ENCODE measurements around the gene MAP3K4. TPM values are rescaled to one million over a fixed set of nuclear protein-coding genes. Genes with fewer than 3 reads are reported as not detected.
"Not testable (repeated sequence)": the region's sequence is repeated elsewhere in the genome, so short reads cannot be mapped to it uniquely, and the experiment has no call there.

Gene MAP3K4
- total RNA-seq, 1 donor, result 31.5 TPM

GRCh38 chr6:160973311-160974250, 18.0 kb upstream of the MAP3K4 start:
- H3K4me3 ChIP-seq (ENCODE audit: low read depth, low read length), result no peak overlapping the region
- TF ChIP-seq, protein P1, sequence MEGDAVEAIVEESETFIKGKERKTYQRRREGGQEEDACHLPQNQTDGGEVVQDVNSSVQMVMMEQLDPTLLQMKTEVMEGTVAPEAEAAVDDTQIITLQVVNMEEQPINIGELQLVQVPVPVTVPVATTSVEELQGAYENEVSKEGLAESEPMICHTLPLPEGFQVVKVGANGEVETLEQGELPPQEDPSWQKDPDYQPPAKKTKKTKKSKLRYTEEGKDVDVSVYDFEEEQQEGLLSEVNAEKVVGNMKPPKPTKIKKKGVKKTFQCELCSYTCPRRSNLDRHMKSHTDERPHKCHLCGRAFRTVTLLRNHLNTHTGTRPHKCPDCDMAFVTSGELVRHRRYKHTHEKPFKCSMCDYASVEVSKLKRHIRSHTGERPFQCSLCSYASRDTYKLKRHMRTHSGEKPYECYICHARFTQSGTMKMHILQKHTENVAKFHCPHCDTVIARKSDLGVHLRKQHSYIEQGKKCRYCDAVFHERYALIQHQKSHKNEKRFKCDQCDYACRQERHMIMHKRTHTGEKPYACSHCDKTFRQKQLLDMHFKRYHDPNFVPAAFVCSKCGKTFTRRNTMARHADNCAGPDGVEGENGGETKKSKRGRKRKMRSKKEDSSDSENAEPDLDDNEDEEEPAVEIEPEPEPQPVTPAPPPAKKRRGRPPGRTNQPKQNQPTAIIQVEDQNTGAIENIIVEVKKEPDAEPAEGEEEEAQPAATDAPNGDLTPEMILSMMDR (IDR thresholded peaks at IDR 0.05; ENCODE audit: insufficient read depth, low read depth, low read length), result peak; percentile 6
- peak; percentile 86 for DNase-seq (ENCODE audit: low read depth)

DNA sequence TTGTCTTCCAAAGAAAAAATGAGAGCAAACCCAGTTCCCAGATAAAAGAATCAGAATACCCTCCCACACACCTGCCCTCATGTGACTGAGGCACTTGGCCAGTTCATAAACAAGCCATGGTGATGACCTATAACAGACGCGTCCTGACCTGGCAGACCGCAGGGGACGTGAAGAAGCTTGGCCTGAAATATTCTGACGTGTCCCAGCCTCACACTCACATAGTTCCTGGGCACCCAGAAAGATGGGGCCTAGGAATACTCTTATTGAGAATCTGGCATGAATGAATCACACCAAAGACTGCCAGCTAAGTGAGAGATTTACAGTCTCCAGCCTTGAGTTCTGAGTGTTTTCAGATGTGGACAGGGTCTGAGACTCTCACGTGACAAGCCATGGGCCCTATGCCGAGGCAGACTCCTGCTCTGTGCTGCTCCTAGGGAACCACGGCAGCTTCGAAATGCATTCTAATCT, 17.2 kb upstream of the MAP3K4 start:
- no peak overlapping the region for H3K4me3 ChIP-seq (ENCODE audit: low read depth, low read length)
- TF ChIP-seq, protein P1 (IDR thresholded peaks at IDR 0.05; ENCODE audit: insufficient read depth, low read depth, low read length), result no peak
- peak; percentile 92 for DNase-seq (ENCODE audit: low read depth)

DNA sequence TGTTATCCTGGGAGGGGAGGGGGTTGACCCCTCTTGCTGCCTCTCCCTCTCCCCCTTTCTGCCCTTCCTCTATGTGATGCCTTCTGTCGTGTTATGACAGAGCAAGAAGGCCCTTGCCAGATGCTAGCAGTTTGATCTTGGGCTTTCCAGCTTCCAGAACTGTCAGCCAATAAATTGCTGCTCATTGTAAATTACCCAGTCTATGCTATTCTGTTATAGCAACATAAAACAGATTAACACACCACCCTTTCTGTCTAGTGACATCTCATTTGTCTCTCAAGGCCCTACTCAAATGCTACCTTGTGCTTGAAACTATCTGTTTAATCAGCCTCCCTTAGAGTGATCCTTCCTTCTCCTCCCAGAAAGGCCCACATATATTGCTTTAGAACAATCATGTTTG, 16.4 kb upstream of the MAP3K4 start:
- DNase-seq (ENCODE audit: low read depth), result no peak
- TF ChIP-seq, protein P1 (IDR thresholded peaks at IDR 0.05; ENCODE audit: insufficient read depth, low read depth, low read length), result no peak
- H3K4me3 ChIP-seq (ENCODE audit: low read depth, low read length), result no peak overlapping the region

GRCh38 chr6:160975961-160976360, 15.6 kb upstream of the MAP3K4 start:
- DNase-seq (ENCODE audit: low read depth); H3K4me3 ChIP-seq (ENCODE audit: low read depth, low read length): not testable (repeated sequence)

- no peak overlapping the region for H3K4me3 ChIP-seq (ENCODE audit: low read depth, low read length)
- TF ChIP-seq, protein P1 (IDR thresholded peaks at IDR 0.05; ENCODE audit: insufficient read depth, low read depth, low read length), result no peak
- peak; percentile 68 for DNase-seq (ENCODE audit: low read depth)
These were observed 13.2 kb upstream of the MAP3K4 start for GRCh38 chr6:160978141-160978901.

- DNase-seq (ENCODE audit: low read depth), result peak; percentile 91
- peak overlapping the region; percentile 17 for H3K4me3 ChIP-seq (ENCODE audit: low read depth, low read length)
- TF ChIP-seq, protein P1 (IDR thresholded peaks at IDR 0.05; ENCODE audit: insufficient read depth, low read depth, low read length), result peak; percentile 19
These were observed 12.4 kb upstream of the MAP3K4 start for GRCh38 chr6:160979061-160979708.

GRCh38 chr6:160983377-160983948, 8.1 kb upstream of the MAP3K4 start:
- DNase-seq (ENCODE audit: low read depth); H3K4me3 ChIP-seq (ENCODE audit: low read depth, low read length): not testable (repeated sequence)

All from fibroblast of villous mesenchyme (primary cell).